ENCODE measurements around the gene GPR52. TPM values are rescaled to one million over a fixed set of nuclear protein-coding genes. Genes with fewer than 3 reads are reported as not detected.
A peak's percentile ranks its signal among the peaks of the same experiment; 100 is the strongest.

Gene GPR52
- total RNA-seq = 1 to 10 TPM; 2.1 to 2.7 TPM
- polyA plus RNA-seq (ENCODE audit: insufficient read length in 6 of 6) = under 1 TPM in 1 of 6 donors, not detected in 5; 0.15 TPM
- long read RNA-seq, donor 1 = 0 reads
- long read RNA-seq, donor 2 = 0 reads
- long read RNA-seq, donor 3 = 0 reads
- long read RNA-seq, donor 4 = 0 reads
- long read RNA-seq, donor 5 = 0 reads
- long read RNA-seq, donor 6 = 0 reads
- long read RNA-seq, donor 7 = 0 reads
- long read RNA-seq, donor 8 = 0 reads
- long read RNA-seq, donor 9 = 0 reads
- long read RNA-seq, donor 10 = 0 reads
- long read RNA-seq, donor 11 = 0 reads
- long read RNA-seq, donor 12 = 0 reads

GRCh38 chr1:174447866-174448530 is at the start of gene GPR52:
GPR52 (plus strand) TSS chr1:174447964; CDS start chr1:174448112, 148 bp downstream.
- H3K27ac ChIP-seq = no peak within 1 kb of the TSS
- intact Hi-C loops (cut with DNase I) = no loop called here

GRCh38 chr1:174398246-174398645 is 49.5 kb upstream of the GPR52 start:
- Histone ChIP-seq H3K4me1 (no peaks in the 10 kb centered on the region), H3K4me3 (no peak overlapping the region), H3K9me3 (peaks cover 0 to 6% of the 10 kb centered on the region in 2 donors), H3K27ac (no peak overlapping the region), H3K36me3 (peaks cover 0 to 14% of the 10 kb centered on the region in 2 donors), H3K27me3 (no peaks in the 10 kb centered on the region)
- intact Hi-C loops (cut with DNase I) = no loop called here
- TF ChIP-seq, protein P1, sequence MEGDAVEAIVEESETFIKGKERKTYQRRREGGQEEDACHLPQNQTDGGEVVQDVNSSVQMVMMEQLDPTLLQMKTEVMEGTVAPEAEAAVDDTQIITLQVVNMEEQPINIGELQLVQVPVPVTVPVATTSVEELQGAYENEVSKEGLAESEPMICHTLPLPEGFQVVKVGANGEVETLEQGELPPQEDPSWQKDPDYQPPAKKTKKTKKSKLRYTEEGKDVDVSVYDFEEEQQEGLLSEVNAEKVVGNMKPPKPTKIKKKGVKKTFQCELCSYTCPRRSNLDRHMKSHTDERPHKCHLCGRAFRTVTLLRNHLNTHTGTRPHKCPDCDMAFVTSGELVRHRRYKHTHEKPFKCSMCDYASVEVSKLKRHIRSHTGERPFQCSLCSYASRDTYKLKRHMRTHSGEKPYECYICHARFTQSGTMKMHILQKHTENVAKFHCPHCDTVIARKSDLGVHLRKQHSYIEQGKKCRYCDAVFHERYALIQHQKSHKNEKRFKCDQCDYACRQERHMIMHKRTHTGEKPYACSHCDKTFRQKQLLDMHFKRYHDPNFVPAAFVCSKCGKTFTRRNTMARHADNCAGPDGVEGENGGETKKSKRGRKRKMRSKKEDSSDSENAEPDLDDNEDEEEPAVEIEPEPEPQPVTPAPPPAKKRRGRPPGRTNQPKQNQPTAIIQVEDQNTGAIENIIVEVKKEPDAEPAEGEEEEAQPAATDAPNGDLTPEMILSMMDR (IDR thresholded peaks at IDR 0.05) = no peak
- no peak for ATAC-seq
- DNase-seq = no peak

More at GRCh38 chr1:174447866-174448530, at the start of gene GPR52:
- TF ChIP-seq, protein P1 (IDR thresholded peaks at IDR 0.05) = no peak
- Histone ChIP-seq H3K27me3 (no peaks in the 10 kb centered on the region), H3K4me3 (no peak within 1 kb of the TSS), H3K36me3 (no peaks in the 10 kb centered on the region), H3K4me1 (no peaks in the 10 kb centered on the region), H3K9me3 (peaks cover 0 to 3% of the 10 kb centered on the region in 2 donors)
- ATAC-seq (no peak), DNase-seq (no peak)

DNA sequence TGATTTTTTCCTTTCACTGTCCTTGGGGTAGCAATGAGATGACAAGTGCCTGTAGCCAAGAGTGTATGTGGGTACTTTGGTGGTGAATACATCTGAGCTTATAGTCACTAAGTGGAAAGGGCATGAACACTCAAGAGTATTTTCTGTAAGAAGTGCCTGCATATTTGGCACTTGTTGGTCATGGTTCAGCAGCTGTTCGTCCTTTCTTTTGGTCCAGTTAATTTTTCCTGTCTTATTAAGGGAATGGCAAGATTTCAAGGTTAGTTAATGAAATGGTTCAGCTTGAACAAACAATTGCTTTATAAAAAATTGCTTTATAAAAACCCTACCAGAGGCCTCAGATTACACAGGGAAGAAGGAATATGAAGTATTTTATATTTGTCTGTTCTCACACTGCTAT is 48.6 kb upstream of the GPR52 start:
- ATAC-seq = peak; percentile 54
- intact Hi-C loops (cut with DNase I) = no loop called here
- H3K4me3 ChIP-seq = no peak overlapping the region

DNA sequence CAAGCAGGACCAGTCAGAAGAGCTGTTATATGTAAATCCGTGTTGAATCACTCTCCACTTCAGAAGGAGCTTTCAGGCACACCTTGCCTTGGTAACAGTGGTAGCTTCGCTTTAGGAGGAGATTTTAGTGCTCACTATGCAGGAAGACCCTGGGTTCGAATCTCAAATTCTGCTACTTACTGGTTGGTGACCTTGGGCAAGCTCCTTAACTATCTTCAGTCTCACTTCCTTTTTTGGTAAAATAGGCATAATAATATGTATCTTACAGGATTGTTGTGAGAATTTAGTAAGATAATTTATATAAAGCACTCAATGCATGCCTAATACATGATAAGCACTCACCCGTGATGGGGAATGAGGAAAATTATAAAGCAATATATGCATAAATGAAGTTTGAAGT is 46.7 kb upstream of the GPR52 start:
- Histone ChIP-seq H3K9me3 (no peaks in the 10 kb centered on the region), H3K27ac (no peak overlapping the region), H3K4me3 (no peak overlapping the region), H3K4me1 (no peaks in the 10 kb centered on the region), H3K27me3 (no peaks in the 10 kb centered on the region), H3K36me3 (peaks cover 0 to 8% of the 10 kb centered on the region in 2 donors)
- intact Hi-C loops (cut with DNase I) = no loop called here
- ATAC-seq = no peak
- DNase-seq = no peak
- TF ChIP-seq, protein P1 (IDR thresholded peaks at IDR 0.05) = no peak

More for the DNA sequence above, 48.6 kb upstream of the GPR52 start:
- Histone ChIP-seq H3K36me3 (peaks cover 0 to 14% of the 10 kb centered on the region in 2 donors), H3K9me3 (peaks cover 0 to under 1% of the 10 kb centered on the region in 2 donors), H3K4me1 (no peaks in the 10 kb centered on the region), H3K27me3 (no peaks in the 10 kb centered on the region), H3K27ac (no peak overlapping the region)
- TF ChIP-seq, protein P1 (IDR thresholded peaks at IDR 0.05) = no peak
- DNase-seq = no peak

GRCh38 chr1:174405219-174405618 is 42.5 kb upstream of the GPR52 start:
- TF ChIP-seq, protein P1 (IDR thresholded peaks at IDR 0.05) = no peak
- Histone ChIP-seq H3K4me3 (no peak overlapping the region), H3K27me3 (no peaks in the 10 kb centered on the region), H3K9me3 (no peaks in the 10 kb centered on the region), H3K4me1 (no peaks in the 10 kb centered on the region), H3K36me3 (no peaks in the 10 kb centered on the region), H3K27ac (no peak overlapping the region)
- intact Hi-C loops (cut with DNase I) = no loop called here
- DNase-seq (no peak), ATAC-seq (no peak)

Measured in left lung (tissue), 14 donors.